ENCODE data around the gene PLEKHH3.
A peak's percentile ranks its signal among the peaks of the same experiment; 100 is the strongest.

The PLEKHH3 gene

GRCh38 chr17:42685831-42686230 lies 9.0 kb upstream of the PLEKHH3 start:
- DNase-seq (ENCODE audit: low read depth) = no peak

GRCh38 chr17:42684929-42685556 lies 8.2 kb upstream of the PLEKHH3 start:
- no peak for DNase-seq (ENCODE audit: low read depth)

DNA sequence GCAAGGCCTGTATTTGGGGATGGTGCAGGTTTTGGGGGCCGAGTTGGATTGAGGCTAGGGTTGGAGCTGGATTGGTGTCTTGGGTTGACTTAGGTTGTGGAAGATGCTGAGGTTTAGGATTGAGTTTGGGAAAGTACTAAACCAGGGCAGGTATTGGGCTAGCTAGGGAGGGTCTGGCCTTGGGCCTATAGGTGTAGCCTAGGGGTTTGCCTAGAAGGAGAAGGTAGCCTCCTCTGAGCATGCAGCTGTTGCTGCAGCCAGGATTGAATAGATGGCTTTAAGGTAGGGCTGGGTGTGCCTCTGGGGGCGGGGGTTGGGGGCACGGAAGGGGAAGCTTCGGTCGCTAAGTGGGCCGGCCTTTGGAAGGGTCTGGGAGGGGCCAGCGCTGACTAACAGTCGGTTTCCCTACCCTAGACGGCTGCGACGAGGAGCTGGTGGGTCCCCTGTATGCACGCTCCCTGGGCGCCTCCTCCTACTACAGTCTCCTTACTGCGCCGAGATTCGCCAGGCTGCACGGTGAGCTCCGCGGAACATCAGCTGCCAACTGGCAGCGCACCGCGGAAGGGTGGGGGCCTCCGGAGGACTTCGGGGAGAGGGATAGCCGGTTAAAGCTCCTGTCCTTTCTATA lies 6.7 kb upstream of the PLEKHH3 start:
- no peak for DNase-seq (ENCODE audit: low read depth)

GRCh38 chr17:42682722-42683403 lies 6.1 kb upstream of the PLEKHH3 start:
- DNase-seq (ENCODE audit: low read depth) = no peak

DNA sequence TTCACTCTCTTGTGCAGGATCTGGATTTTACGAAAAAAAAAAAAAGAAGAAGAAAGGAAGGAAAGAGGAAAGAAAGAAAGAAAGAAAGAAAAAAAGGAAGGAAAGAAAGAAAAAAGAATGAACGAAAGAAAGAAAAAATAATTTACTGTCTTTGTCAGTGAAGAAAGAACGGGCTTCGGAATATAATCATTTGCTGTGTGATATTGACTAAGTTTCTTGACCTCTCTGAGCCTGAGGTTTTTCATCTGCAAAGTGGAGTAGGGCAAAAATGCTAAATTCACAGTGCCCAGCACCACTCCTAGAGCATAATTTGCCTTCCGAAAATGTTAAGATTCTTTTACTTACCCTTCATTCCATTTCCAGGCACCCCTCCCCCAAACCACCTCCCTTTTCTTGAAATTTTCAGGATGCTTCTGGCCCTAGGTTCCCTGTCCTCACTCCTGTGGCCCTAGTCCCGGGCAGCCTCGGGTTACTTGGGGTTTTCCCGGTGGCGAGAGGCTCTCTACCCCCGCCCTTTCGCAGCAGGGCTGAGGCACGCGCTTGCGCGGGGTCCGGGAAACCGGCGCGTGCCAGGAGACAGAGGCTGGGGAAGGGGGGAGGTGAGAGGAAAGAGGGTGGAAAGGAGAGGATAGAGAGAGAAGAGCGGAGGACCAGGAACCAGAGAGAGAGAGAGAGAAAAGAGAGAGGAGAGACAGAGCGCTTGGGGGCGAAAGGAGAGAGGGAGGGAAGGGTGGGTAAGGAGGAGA lies 5.4 kb upstream of the PLEKHH3 start, which contains the start of gene CNTNAP1:
CNTNAP1 (plus strand) TSS at position 556 of the 746 bp plus-strand sequence. CDS start 299 bp downstream, outside the sequence.
- DNase-seq (ENCODE audit: low read depth) = no peak

DNA sequence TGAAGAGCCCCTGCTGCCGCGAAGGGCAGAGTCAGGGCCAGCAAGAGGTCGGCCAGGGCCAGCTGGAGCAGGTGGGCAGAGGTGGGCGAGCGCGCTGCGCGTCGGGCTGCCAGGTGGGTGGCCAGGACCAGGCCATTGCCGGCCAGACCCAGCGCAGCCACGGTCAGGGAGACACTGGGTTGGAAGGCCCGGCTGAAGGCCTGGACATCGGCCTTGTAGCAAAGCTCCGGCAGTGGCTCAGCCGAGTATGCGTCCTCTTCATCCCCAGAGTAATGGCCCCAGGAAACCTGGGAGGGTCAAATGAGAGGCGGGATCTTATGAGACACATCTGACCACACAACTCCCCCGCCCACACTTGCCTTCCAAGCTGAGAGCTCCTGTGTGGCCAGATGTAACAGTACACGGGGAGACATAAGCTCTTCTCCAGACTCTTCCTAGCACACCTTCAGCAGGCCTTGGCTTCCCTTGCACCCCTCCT lies 3.6 kb upstream of the PLEKHH3 start:
- no peak for DNase-seq (ENCODE audit: low read depth)

- DNase-seq (ENCODE audit: low read depth) = peak; percentile 48
Observed at GRCh38 chr17:42679492-42680330, 2.9 kb upstream of the PLEKHH3 start.

DNA sequence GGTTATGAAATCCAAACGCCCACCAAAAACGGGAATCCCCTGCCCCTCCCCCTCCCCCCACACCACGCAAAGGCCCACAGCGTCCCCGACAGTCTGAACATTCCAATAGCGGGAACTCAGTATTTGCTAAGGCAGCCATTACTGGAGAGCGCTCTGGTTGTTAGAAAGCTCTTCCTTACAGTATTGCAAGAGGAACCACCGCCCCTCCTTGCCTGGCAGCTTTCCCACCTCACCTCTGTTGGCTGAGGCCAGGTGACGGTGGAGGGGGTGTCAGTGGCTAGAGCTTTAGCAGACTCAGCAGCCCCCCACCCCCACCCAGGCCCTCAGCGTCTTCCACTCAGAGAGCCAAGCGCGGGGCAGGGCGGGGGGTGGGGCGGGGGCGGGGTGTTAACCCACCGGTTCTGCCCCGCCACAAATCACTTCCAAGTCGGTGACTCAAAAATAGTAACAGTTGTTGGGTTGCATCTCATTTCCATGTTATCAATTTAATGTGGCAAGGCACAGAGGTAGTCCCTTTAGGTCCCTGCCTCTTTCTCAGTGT lies 2.2 kb upstream of the PLEKHH3 start:
- DNase-seq (ENCODE audit: low read depth) = no peak

- peak; percentile 74 for DNase-seq (ENCODE audit: low read depth)
Observed at GRCh38 chr17:42677921-42678781, 1.4 kb upstream of the PLEKHH3 start.

DNA sequence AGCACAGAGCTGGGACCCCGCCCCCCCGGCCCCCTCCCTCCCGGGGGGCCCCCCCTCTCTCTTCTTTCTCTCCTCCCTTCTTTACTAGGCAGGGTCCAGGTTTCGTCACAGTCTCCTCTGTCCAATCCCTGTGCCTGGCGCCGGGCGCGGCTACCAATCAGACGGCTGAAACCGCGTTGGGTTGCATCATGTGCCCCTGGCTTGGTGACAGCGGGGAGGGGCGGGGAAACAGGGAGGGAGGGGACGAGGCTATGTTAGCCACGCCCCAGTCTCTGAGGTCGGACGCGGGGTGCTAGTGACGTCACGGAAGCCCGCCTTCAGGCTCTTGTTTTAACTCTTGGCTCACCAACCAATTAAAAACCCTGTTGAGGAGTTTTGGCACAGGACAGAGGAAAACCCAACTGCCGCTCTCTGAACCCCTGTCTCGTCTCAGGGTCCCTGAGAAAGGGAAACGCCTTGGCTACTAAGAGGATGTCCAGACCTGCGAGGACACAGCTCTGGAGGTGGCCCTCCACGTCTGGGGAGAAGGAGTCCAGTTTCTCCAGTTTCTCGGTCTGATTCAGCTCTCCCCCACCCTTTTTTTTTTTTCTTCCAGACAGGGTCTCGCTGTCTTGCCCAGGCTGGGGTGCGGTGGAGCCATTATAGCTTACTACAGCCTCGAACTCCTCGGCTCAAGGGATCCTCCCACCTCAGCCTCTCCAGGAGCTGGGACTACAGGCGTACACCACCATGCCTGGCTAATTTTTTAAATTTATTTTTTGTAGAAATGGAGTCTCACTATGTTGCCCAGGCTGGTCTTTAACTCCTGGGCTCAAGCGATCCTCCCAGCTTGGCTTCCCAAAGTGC lies 441 bp upstream of the PLEKHH3 start:
- peak; percentile 97 for DNase-seq (ENCODE audit: low read depth)

DNA sequence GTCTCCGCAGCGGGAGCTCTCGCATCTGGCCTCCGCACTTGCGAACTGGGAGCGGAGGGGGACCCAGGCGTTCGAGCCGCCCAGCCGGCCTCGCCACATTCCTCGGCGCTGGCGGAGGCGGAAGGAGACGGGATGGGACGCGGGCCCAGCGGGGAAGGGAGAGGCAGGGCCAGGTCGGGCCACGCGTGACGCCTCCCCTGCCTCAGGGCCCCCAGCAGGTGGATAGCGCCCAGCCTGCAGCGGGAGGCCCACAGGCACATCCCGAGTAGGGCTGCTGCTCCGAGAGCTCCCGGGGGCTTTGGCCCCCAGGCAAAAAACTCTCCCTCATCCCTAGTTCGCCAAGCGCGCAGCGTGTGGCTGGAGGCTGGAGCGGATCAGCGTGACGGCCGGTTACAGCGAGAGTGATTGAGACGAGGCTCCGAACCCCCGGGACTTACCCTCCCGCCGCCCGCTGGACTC lies 800 bp downstream of the PLEKHH3 start:
- DNase-seq (ENCODE audit: low read depth) = no peak

DNA sequence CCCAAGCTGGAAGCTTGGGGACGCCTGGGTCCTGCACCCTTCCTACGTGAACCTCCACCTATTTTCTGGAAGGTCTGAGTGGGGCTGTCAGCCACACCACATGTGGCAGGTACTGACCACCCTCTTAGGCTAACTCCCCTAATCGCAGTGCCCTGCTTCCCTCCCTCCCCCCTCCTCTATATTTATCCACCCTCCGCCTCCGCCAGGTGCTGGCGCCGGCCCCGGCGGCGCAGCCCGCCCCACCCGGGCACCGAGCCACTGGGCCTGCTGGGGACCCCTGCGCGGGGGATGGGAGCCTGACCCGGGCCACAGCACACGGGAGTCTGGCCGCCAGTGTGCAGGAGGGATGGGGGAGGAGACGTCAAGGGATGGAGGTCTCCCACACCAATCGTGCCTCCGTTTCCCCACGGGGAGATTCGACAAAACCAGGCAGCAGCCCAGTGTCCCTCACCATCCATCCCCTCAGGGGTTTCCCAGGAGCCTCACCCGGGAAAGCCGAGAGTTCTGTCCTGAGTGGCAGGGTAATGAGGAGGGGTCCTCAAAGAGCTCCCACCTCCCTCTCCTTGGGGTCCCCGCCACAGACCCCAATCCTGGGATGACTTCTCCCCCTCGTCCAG lies 1.3 kb downstream of the PLEKHH3 start:
- no peak for DNase-seq (ENCODE audit: low read depth)

GRCh38 chr17:42674755-42675347 lies 1.9 kb downstream of the PLEKHH3 start:
- no peak for DNase-seq (ENCODE audit: low read depth)

GRCh38 chr17:42673885-42674754 lies 2.7 kb downstream of the PLEKHH3 start:
- no peak for DNase-seq (ENCODE audit: low read depth)

DNA sequence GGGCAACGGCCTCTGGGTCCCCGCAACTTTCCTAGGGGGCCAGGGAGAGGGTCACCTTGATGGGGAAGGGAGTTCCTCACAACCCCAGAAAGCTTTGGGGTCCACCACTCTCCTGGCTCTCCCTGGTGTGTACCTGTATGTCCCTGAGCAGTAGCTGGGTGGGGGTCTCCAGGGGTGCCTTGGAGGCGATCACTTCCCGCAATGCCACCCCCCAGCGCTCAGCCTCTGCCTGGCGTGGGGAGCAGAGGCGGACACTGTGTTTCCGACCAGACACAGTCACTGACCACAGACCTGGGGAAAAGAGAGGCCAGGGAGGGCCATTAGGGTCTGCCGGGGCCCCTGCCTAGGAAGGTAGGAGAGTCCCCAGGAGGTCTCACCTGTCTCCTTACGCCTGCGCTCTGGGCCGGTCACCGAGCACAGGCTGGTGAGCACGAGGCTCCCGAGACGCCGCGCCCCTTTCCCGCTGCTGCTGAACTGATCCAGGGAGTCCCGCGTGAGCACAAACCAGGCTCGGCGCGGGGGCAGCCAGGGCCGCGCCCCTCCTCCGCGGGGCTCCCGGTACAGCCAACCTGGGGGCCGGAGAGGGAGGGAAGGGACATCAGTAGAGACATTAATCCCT lies 3.4 kb downstream of the PLEKHH3 start:
- no peak for DNase-seq (ENCODE audit: low read depth)

GRCh38 chr17:42672038-42672437 lies 4.8 kb downstream of the PLEKHH3 start:
- DNase-seq (ENCODE audit: low read depth) = no peak

All from stimulated activated CD8-positive, alpha-beta memory T cell treated with anti-CD3 and anti-CD28 coated beads, Interleukin-4, amount 100 ng/mL, for 24 hours (primary cell).